ENCODE measurements around the gene THSD4.

Gene THSD4

DNA sequence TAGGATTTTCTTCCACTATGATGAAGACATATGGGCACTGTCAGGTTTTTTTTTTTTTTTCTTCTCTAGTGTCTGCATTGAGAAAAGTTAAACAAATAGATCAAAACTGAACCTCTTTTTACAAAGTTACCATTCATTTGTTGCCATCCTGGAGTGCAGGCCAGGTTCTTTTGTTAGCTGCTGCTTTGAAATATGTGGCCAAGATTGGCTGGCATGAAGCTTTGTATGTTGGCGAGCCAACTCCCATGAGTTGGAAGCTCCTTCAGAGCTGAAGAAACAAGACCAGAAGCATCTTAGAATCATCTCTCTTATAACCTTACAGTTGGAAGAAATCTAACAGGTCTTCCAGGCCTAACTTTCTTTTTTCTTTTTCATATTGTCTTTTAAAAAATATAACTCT, 346.5 kb downstream of the THSD4 start:
- DNase-seq (ENCODE audit: extremely low spot score), result no peak
- ChIA-PET POLR2A (no interaction called here), CTCF (interaction anchor here (1.2 kb wide), 1 partner anchor 298 kb away, joined by 3 read pairs; no protein-coding TSS in a partner anchor)
- TF ChIP-seq, protein P1, sequence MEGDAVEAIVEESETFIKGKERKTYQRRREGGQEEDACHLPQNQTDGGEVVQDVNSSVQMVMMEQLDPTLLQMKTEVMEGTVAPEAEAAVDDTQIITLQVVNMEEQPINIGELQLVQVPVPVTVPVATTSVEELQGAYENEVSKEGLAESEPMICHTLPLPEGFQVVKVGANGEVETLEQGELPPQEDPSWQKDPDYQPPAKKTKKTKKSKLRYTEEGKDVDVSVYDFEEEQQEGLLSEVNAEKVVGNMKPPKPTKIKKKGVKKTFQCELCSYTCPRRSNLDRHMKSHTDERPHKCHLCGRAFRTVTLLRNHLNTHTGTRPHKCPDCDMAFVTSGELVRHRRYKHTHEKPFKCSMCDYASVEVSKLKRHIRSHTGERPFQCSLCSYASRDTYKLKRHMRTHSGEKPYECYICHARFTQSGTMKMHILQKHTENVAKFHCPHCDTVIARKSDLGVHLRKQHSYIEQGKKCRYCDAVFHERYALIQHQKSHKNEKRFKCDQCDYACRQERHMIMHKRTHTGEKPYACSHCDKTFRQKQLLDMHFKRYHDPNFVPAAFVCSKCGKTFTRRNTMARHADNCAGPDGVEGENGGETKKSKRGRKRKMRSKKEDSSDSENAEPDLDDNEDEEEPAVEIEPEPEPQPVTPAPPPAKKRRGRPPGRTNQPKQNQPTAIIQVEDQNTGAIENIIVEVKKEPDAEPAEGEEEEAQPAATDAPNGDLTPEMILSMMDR (IDR thresholded peaks at IDR 0.05; ENCODE audit: control extremely low read depth, extremely low read depth, low read depth, missing control alignments), result no peak

DNA sequence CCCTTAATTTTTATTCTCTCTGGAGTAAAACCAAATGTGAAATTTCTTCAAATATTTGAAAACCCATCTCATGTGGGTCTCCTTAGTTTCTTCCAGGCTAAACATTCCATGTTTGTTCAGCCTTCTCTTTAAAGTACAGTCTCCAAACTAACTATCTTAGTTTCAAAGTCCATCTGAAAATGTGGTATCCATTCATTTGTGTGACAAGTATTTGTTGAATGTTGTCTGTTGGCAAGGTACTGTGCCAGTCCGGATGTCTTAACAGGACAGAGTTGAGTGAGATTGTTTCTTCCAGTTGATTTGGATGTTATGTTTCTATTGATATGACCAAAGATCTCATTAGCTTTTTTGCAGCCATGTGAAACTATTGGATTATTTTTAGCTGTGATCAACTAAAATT, 347.4 kb downstream of the THSD4 start:
- DNase-seq (ENCODE audit: extremely low spot score), result no peak
- POLR2A ChIA-PET, result no interaction called here
- CTCF ChIA-PET, result interaction anchor here (1.0 to 1.3 kb wide), 2 partner anchors 15 to 18 kb away, joined by 3 read pairs; no protein-coding TSS in a partner anchor
- TF ChIP-seq, protein P1 (IDR thresholded peaks at IDR 0.05; ENCODE audit: control extremely low read depth, extremely low read depth, low read depth, missing control alignments), result no peak

DNA sequence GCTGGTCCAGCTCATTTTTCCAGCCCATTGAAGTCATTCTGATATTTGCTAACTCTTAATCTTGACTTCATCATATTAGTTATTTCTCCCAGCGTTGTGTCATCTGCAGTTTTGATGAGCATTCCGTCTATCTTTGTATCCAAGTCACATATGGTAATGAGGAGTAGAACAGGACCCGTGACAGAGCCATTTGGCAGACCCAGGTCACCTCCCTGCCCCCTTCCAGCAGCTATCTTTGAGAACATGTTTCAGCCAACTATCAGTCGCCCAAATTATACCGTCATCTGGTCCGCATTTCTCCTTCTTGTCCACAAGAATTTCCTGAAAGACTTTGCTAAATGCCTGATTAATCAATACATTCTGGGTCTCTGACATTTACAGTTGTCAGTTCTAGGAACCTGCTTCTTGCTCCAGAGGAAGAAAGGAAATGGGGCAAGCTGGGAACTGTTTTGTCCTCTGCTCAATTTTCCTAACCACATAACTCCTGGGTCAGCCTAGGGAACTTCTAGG, 347.9 kb downstream of the THSD4 start:
- ChIA-PET CTCF (interaction anchor here (1.0 to 1.3 kb wide), 2 partner anchors 16 to 18 kb away, joined by 3 read pairs; no protein-coding TSS in a partner anchor), POLR2A (no interaction called here)
- DNase-seq (ENCODE audit: extremely low spot score), result no peak
- TF ChIP-seq, protein P1 (IDR thresholded peaks at IDR 0.05; ENCODE audit: control extremely low read depth, extremely low read depth, low read depth, missing control alignments), result no peak

DNA sequence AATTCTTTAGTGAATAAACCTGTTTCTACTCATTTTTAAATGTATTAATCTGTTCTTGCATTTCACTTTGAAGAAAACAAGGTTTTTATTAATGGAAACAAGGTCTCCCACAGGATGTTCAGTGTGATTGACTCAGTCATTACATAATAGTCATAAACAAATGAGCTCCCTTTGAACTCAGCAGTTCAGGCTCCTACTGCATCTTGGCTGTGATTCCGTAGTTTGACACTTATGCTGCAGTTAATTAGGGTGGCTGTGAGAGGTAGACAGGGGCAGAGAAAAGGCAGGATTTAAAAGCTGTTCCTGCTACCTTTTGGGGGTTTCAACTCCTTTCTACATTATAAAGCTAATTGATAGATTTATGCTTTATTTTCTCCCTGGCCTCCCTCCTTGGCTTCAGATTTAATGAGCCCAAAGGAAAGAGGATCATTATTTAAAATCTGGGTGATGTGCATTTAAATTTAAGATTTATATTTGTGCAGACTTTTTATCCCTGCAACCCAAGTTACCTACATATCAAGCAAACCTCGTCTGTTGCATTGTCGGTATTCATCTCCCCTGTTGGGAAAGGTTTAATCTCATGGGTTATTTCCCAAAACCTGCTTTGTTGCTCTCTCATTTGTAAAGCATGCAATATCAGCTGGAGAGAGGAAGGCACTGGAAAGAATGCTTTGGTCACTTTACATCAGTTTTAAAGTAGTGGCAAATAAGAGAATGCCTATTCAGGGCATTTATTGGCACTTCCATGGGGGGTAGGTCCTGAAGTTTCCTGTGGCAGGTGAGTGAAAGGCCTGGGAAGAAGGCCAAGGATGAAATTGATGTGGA, 350.1 kb downstream of the THSD4 start:
- TF ChIP-seq, protein P1 (IDR thresholded peaks at IDR 0.05; ENCODE audit: control extremely low read depth, extremely low read depth, low read depth, missing control alignments), result no peak
- ChIA-PET CTCF (no interaction called here), POLR2A (no interaction called here)
- DNase-seq (ENCODE audit: extremely low spot score), result no peak

DNA sequence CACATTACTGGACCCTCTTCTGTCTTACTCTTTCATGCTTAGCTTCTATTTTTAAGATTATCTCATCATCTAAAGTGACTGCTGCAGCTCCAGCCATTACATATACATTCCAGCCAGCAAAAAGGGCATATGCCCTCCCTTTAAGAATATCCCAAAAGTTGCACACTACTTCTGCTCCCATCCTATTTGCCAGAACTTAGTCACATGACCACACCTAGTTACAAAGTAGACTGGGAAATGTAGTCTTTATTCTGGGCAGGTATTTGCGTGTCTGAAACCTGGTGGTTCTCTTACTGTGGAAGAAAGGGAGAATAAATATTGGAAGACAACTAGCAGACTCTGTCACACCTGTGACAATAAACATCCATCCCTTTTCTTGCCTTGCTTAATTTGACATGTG, 353.4 kb downstream of the THSD4 start:
- TF ChIP-seq, protein P1 (IDR thresholded peaks at IDR 0.05; ENCODE audit: control extremely low read depth, extremely low read depth, low read depth, missing control alignments), result no peak
- ChIA-PET POLR2A (no interaction called here), CTCF (interaction anchor here (0.8 to 1.0 kb wide), 2 partner anchors 24 to 333 kb away, joined by 3 read pairs; no protein-coding TSS in a partner anchor)
- DNase-seq (ENCODE audit: extremely low spot score), result no peak

DNA sequence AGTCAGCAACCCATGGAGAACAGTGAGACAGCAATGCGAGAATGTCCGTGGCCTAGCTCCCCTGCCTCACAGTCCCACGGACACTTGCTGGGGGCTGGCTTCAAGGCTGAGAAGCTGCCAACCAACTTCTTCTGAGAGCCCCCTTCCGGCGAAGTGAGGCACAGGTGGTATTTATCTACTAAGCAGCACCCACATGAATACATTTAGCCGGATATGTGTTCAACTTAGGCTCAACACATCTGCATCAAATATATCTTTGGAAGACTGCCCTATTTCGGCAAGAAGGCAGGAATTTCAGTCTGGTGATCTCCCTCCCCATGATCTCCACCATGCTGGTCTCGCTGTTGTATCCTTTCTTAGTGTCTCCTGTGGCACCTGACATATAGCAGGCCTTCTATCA, 354.1 kb downstream of the THSD4 start:
- DNase-seq (ENCODE audit: extremely low spot score), result no peak
- TF ChIP-seq, protein P1 (IDR thresholded peaks at IDR 0.05; ENCODE audit: control extremely low read depth, extremely low read depth, low read depth, missing control alignments), result no peak
- ChIA-PET CTCF (interaction anchor here (1.0 kb wide), 1 partner anchor 25 kb away, joined by 3 read pairs; no protein-coding TSS in a partner anchor), POLR2A (no interaction called here)

Measured in GM10248 (cell line).